CD14-positive monocyte (primary cell): ENCODE results near the gene TRIM62. TPM values are rescaled to one million over a fixed set of nuclear protein-coding genes. Genes with fewer than 3 reads are reported as not detected.
A peak's percentile ranks its signal among the peaks of the same experiment; 100 is the strongest.

ENCODE experiments used
- DNase-seq, 3 donors: peaks; one replicate each; pipeline ENCODE4 v3.0.0-alpha.2; 2011 to 2022
- H2AFZ ChIP-seq: 2 replicates; pipeline ENCODE4 v1.6.0; 2012; ENCODE audit warnings: mild to moderate bottlenecking, low read depth, low read length, inconsistent platforms; ENCODE audit not compliant: insufficient read depth, poor library complexity, severe bottlenecking
- H3K27ac ChIP-seq, 2 donors: 1 replicate in 1 of 2; 2 replicates in 1 of 2; pipeline ENCODE4 v1.5.1; 2012 to 2013; ENCODE audit warnings: low read length in 2 of 2, control low read depth in 1 of 2, inconsistent platforms in 1 of 2, low read depth in 1 of 2, mild to moderate bottlenecking in 1 of 2
- H3K27me3 ChIP-seq, 2 donors: one replicate each; pipeline versions ENCODE4 v1.6.0 to v1.6.1; 2011 to 2013; ENCODE audit warnings: low read length in 2 of 2; ENCODE audit not compliant: control insufficient read depth in 2 of 2, insufficient read depth in 2 of 2
- H3K36me3 ChIP-seq, 2 donors: replicated peaks in 1 of 2; 1 replicate in 1 of 2; 2 replicates in 1 of 2; pipeline versions ENCODE4 v1.5.1 to v1.6.1; 2012 to 2013; ENCODE audit warnings: low read length in 2 of 2, control low read depth in 1 of 2, inconsistent platforms in 1 of 2, mild to moderate bottlenecking in 1 of 2; ENCODE audit not compliant: insufficient read depth in 2 of 2, control insufficient read depth in 1 of 2
- H3K4me1 ChIP-seq, 2 donors: 1 replicate in 1 of 2; 2 replicates in 1 of 2; pipeline versions ENCODE4 v1.5.1 to v1.6.1; 2012 to 2013; ENCODE audit warnings: low read length in 2 of 2, control low read depth in 1 of 2, inconsistent platforms in 1 of 2, mild to moderate bottlenecking in 1 of 2, moderate library complexity in 1 of 2; ENCODE audit not compliant: insufficient read depth in 2 of 2, control insufficient read depth in 1 of 2
- H3K4me2 ChIP-seq: replicated peaks from 2 replicates; pipeline ENCODE3; 2012; ENCODE audit warnings: low read length, moderate library complexity, mild to moderate bottlenecking; ENCODE audit not compliant: poor library complexity, severe bottlenecking; ENCODE audit errors: extremely low read depth
- H3K4me3 ChIP-seq, 3 experiments: fragments of 200-600 bp in 1 of 3; sonication (generic) in 1 of 3; replicated peaks in 1 of 3; 1 replicate in 2 of 3; 2 replicates in 1 of 3; pipeline ENCODE4 v1.5.1; 2011 to 2013; ENCODE audit warnings: low read length in 3 of 3, mild to moderate bottlenecking in 3 of 3, control low read depth in 2 of 3, low read depth in 2 of 3, inconsistent platforms in 1 of 3, moderate library complexity in 1 of 3
- H3K79me2 ChIP-seq: 2 replicates; pipeline ENCODE4 v1.6.0; 2012; ENCODE audit warnings: mild to moderate bottlenecking, control low read depth, inconsistent platforms, low read length, moderate library complexity; ENCODE audit not compliant: insufficient read depth
- H3K9ac ChIP-seq: 2 replicates; pipeline ENCODE4 v1.6.0; 2017; ENCODE audit warnings: low read length, mild to moderate bottlenecking; ENCODE audit not compliant: insufficient read depth, poor library complexity, severe bottlenecking
- H3K9me3 ChIP-seq, 2 donors: replicated peaks in 1 of 2; 1 replicate in 1 of 2; 2 replicates in 1 of 2; pipeline versions ENCODE4 v1.5.1 to v1.6.1; 2012 to 2013; ENCODE audit warnings: low read length in 2 of 2, control low read depth in 1 of 2; ENCODE audit not compliant: control insufficient read depth in 1 of 2, insufficient read depth in 1 of 2
- H4K20me1 ChIP-seq: 2 replicates; pipeline ENCODE4 v1.6.0; 2012; ENCODE audit warnings: mild to moderate bottlenecking, low read length, control low read depth, moderate library complexity; ENCODE audit not compliant: insufficient read depth
- H3K27ac Mint-ChIP-seq, 7 donors: one replicate each; pipeline ENCODE4 v1.8.0; 2020; ENCODE audit warnings: mild to moderate bottlenecking in 7 of 7, mixed read lengths in 7 of 7, moderate library complexity in 6 of 7, inconsistent platforms in 2 of 7
- H3K27me3 Mint-ChIP-seq, 3 donors: one replicate each; pipeline ENCODE4 v1.8.0; 2021 to 2022; ENCODE audit warnings: low read depth in 3 of 3, mild to moderate bottlenecking in 3 of 3, mixed read lengths in 3 of 3, moderate library complexity in 3 of 3, inconsistent platforms in 1 of 3
- H3K36me3 Mint-ChIP-seq, 2 donors: one replicate each; pipeline ENCODE4 v1.8.0; 2020; ENCODE audit warnings: mixed read lengths in 2 of 2, inconsistent platforms in 1 of 2, mild to moderate bottlenecking in 1 of 2
- H3K4me1 Mint-ChIP-seq: one replicate; pipeline ENCODE4 v1.8.0; 2020; ENCODE audit warnings: mild to moderate bottlenecking, mixed read lengths
- H3K4me3 Mint-ChIP-seq, 2 donors: one replicate each; pipeline ENCODE4 v1.8.0; 2020; ENCODE audit warnings: mild to moderate bottlenecking in 2 of 2, mixed read lengths in 2 of 2, moderate library complexity in 1 of 2
- H3K9me3 Mint-ChIP-seq, 7 donors: one replicate each; pipeline ENCODE4 v1.8.0; 2020 to 2022; ENCODE audit warnings: mixed read lengths in 7 of 7, mild to moderate bottlenecking in 6 of 7, moderate library complexity in 6 of 7, inconsistent platforms in 2 of 7
- CTCF ChIP-seq: fragments of 200-600 bp; IDR thresholded peaks from one replicate; pipeline ENCODE4 v1.8.0; 2022; ENCODE audit warnings: antibody characterized with exemption, mild to moderate bottlenecking
- WGBS: methylation state at CpG from one replicate; pipeline ENCODE4 v1.1.5; 2013; ENCODE audit warnings: missing lambda C conversion rate; ENCODE audit not compliant: insufficient coverage; 5-methylcytosine and 5-hydroxymethylcytosine counted together
- intact Hi-C, 2 donors: fragments of 100-400 bp; cut with micrococcal nuclease; formaldehyde crosslinking; loops; one replicate each; pipeline versions ENCODE4 v1.15.0 to v1.15.1; 2023
- polyA plus RNA-seq, 3 donors: library from polyadenylated mRNA; depleted of rRNA in 1 of 3; unstranded in 2 of 3; stranded (reverse) in 1 of 3; fragments of 300-500 nt in 2 of 3; fragments of >200 nt in 1 of 3; fragmentation: Illumina TruSeq in 2 of 3; gene quantifications; 1 replicate in 2 of 3; 2 replicates in 1 of 3; pipeline ENCODE4 v1.2.3, GENCODE V29; 2012 to 2021

TRIM62 gene
- polyA plus RNA-seq, 3 donors: 1.7 to 8.1 (median 2.1) TPM

GRCh38 chr1:33178836-33179439, 2.9 kb downstream of the TRIM62 start:
- Histone ChIP-seq H3K4me1 (peaks cover 11 to 23% of the 10 kb centered on the region in 2 donors), H2AFZ (no peak overlapping the region), H3K27me3 (peaks cover 4 to 10% of the 10 kb centered on the region in 2 donors), H3K79me2 (no peaks in the 10 kb centered on the region), H3K9ac (no peak overlapping the region), H3K27ac (no peak overlapping the region), H3K4me2 (no peak overlapping the region), H3K9me3 (no peaks in the 10 kb centered on the region), H3K4me3 (no peak overlapping the region), H3K36me3 (peaks cover 0 to 6% of the 10 kb centered on the region in 2 donors), H4K20me1 (peaks cover 41% of the 10 kb centered on the region)
- peaks cover 10 to 19% of the 10 kb centered on the region in 2 donors for H3K36me3 Mint-ChIP-seq
- peaks cover 0 to 2% (median 0%) of the 10 kb centered on the region in 7 donors for H3K9me3 Mint-ChIP-seq
- H3K4me1 Mint-ChIP-seq: peaks cover 24% of the 10 kb centered on the region
- intact Hi-C loops: no loop called here
- no peak for DNase-seq
- TF ChIP-seq CTCF: no peak
- 96% methylated on average over 4 of the region's 4 CpGs for WGBS
- peak overlapping the region in 1 of 2 donors; percentile 11 for H3K4me3 Mint-ChIP-seq
- H3K27ac Mint-ChIP-seq: no peak overlapping the region
- peaks cover 8 to 15% (median 8%) of the 10 kb centered on the region in 3 donors for H3K27me3 Mint-ChIP-seq

- no peak for DNase-seq
- Histone ChIP-seq H3K9me3 (no peaks in the 10 kb centered on the region), H2AFZ (no peak overlapping the region), H3K79me2 (no peaks in the 10 kb centered on the region), H3K4me3 (no peak overlapping the region), H3K27ac (no peak overlapping the region), H3K9ac (no peak overlapping the region), H3K36me3 (peaks cover 0 to 6% of the 10 kb centered on the region in 2 donors), H3K27me3 (peaks cover 0 to 4% of the 10 kb centered on the region in 2 donors), H3K4me1 (peaks cover 11 to 23% of the 10 kb centered on the region in 2 donors), H4K20me1 (peaks cover 41% of the 10 kb centered on the region), H3K4me2 (no peak overlapping the region)
- Mint-ChIP-seq H3K27me3 (peaks cover 4 to 8% (median 6%) of the 10 kb centered on the region in 3 donors), H3K4me1 (peaks cover 24% of the 10 kb centered on the region), H3K36me3 (peaks cover 13 to 23% of the 10 kb centered on the region in 2 donors), H3K27ac (peak overlapping the region in 1 of 7 donors; percentile 46), H3K9me3 (peaks cover 0 to 2% (median 0%) of the 10 kb centered on the region in 7 donors), H3K4me3 (no peak overlapping the region)
- no CpG with 5 or more reads among the region's 3 CpGs for WGBS
- TF ChIP-seq CTCF: no peak
- intact Hi-C loops: no loop called here
Observed at GRCh38 chr1:33177996-33178540, 3.8 kb downstream of the TRIM62 start.
